Activated CD8-positive, alpha-beta memory T cell treated with anti-CD3 and anti-CD28 coated beads for 4 hours (primary cell): Measurements from ENCODE around the gene EPN2.
"Not testable (repeated sequence)": the region's sequence is repeated elsewhere in the genome, so short reads cannot be mapped to it uniquely, and the experiment has no call there.

Experiments used
- DNase-seq, 2 donors: peaks; one replicate each; pipeline ENCODE4 v3.0.0-alpha.2; 2020; ENCODE audit warnings: low read depth in 2 of 2

EPN2 gene

GRCh38 chr17:19237139-19237388 lies at the start of gene EPN2:
TSS of gene EPN2 (plus strand) at chr17:19237366. CDS start at chr17:19283120, 45,754 bp downstream.
- peak; percentile 20 to 26 for DNase-seq

- DNase-seq = not testable (repeated sequence)
These were observed 49.0 kb upstream of the EPN2 start for GRCh38 chr17:19187883-19188869.

DNA sequence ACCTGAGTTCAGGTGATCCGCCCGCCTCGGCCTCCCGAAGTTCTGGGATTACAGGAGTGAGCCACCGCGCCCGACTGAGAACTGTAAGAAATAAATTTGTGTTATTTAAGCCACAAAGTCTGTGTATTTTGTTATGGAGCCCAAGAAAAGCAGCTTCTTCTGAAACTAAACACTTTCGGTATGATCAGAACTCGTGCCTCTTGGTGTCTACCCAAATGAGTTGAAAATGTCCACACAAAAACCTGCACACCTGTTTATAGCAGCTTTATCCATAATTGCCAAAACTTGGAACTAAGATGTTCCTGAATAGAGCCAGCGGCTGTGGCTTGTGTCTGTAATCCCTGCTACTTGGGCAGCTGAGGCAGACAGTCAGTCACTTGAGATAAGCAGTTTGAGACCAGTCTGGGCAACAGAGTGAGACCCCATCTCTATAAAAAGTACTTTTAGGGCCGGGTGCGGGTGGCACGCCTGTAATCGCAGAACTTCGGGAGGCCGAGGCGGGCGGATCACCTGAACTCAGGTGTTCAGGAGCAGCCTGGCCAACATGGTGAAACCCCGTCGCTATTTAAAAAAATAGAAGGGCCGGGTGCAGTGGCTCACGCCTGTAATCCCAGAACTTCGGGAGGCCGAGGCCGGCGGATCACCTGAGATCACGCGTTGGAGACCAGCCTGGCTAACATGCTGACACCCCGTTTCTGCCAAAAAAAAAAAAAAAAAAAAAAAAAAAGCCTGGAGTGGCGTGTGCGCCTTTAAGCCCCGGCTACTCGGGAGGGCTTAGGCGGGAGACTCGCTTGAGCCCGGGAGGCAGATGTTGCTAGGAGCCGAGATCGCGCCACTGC lies 48.1 kb upstream of the EPN2 start:
- DNase-seq = not testable (repeated sequence)

- DNase-seq = not testable (repeated sequence)
These were observed 47.3 kb upstream of the EPN2 start for GRCh38 chr17:19189781-19190405.

GRCh38 chr17:19196382-19197204 lies 40.6 kb upstream of the EPN2 start:
- DNase-seq = not testable (repeated sequence)

GRCh38 chr17:19202448-19202847 lies 34.7 kb upstream of the EPN2 start:
- not testable (repeated sequence) for DNase-seq

GRCh38 chr17:19203429-19203828 lies 33.7 kb upstream of the EPN2 start:
- not testable (repeated sequence) for DNase-seq

DNA sequence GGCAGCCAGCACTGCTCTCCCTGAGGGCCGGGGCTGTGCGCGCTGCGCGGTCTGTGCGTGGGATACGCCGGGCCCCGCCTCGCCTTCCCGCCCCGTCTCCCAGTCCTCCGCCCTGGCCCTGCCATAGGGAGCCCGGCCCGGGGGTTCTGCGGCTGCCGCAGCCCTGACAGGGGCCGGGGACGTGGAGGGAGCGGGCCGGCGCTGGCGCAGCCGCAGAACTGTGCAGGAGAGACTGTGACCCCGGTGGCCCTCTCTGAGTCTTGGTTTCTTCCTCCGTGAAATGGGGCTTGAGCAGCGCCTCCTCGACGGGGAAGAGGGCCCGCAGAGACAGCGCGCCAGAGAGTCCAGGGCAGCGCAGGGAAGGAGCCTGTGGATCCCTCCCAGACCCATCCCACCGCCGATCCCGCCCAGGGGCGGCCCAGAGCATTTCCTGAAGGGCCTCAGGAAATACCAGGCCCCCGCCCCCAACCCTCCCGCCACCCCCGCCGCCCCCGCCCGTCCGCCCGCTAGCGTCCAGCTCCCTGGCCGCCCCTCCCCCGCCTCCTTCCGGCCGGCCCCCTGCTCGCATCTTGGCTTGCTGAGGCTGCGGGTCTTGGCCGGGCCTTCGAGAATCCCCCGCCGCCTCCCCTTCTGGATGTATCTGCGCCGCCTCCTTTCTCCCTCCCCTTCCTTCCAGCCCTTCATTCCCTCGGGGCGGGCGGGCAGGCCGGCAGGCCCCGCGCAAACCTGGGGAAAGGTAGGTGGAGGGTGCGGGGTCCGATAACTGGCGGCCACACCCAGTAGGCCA lies 21.9 kb upstream of the EPN2 start:
- DNase-seq = not testable (repeated sequence)

- DNase-seq = not testable (repeated sequence)
These were observed 20.8 kb upstream of the EPN2 start for GRCh38 chr17:19216148-19216926.

- not testable (repeated sequence) for DNase-seq
These were observed 18.3 kb upstream of the EPN2 start for GRCh38 chr17:19218914-19219313.

DNA sequence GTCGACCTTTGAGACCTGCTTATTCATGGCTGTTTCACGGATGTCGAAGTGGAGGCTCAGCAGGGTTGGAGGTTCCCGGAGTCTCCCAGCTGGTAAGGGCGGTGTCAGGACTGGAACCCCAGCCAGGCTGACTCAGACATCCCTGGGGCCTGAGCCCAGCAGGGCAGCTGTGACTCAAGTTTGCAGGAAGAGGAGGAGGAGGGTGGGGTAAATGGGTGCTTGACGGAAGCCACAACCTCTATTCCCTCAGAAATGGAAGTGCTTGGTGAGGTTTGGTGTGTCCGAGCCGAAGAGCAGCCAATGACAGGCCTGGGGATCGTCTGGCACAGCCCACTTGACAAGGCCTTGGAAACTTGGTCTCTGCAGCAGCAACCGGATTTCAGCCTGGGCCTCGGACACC lies 17.8 kb upstream of the EPN2 start:
- not testable (repeated sequence) for DNase-seq

DNA sequence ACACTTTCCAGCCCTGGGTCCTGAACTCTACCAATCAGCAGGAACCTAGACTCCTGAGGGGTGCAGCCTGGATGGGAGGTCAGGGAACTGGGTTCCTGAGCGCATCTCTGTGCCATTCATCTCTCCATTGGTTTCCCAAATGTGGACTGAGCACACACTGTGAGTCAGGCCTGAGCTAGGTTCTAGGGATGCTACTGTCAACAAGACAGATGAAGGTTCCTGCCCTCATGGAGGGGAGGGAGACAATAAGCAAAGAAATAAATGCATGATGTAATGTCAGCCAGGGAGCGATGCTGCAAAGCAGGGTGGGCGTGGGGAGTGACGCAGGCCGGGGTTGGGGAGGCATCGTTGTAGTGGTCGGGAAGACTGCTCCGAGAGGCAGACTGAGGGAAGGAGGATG lies 17.0 kb upstream of the EPN2 start:
- DNase-seq = not testable (repeated sequence)

DNA sequence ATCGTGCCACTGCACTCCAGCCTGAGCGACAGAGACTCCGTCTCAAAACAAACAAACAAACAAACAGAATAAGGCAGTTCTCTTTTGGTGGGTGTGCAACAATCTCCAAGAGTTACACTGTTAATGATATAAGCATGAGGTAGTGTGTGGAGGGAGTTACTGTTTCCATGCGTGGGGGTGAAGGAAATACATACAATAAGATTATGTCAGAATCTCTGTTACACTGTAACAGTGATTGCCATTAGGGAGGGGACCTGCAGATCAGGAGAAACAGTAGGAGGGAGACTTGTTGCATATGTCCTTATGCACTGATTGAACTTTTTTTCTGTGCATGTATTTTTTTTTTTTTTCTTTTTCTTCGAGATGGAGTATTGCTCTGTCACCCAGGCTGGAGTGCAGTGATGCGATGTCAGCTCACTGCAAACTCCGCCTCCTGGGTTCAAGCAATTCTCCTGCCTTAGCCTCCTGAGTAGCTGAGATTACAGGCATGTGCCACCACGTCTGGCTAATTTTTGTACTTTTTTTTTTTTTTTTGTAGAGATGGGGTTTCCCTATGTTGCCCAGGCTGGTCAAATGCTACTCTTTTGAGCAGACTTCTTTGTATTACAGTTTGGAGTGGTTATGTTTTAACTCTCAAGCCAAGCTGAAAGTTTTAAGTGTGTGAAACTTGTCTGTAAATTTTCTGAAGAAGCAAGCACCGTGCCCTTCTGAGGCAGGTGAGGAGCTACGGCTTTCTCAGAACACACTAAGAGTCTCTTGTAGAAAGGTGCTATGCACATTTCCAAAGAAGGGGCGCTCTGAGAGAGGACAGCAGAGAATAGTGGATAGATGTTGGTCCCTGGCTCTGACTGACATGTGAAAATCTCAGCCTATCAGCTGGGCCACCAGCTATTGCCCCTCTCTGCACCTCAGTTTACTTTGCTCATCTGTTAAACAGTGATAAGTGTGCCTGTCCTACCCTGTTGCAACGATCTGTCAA lies 10.3 kb upstream of the EPN2 start:
- not testable (repeated sequence) for DNase-seq

DNA sequence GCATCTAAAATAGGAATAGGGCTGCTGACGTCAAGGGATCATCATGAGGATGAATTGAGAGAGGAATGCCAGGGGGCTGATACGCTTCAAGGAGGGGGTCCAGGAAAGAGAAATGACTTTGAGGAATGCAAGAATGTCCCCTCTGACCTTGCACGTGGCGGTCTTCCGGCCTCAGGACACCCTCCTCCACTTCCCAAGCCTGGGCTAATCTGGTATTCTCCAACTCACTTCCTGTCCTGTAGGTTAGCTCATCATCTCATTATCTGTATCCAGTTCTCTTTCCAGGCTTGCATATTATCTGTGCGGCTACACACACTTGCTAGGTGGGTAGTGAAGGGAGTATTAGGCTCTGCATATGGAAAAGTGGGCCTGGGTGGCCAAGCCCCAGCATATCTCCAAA lies 2.5 kb upstream of the EPN2 start:
- not testable (repeated sequence) for DNase-seq

DNA sequence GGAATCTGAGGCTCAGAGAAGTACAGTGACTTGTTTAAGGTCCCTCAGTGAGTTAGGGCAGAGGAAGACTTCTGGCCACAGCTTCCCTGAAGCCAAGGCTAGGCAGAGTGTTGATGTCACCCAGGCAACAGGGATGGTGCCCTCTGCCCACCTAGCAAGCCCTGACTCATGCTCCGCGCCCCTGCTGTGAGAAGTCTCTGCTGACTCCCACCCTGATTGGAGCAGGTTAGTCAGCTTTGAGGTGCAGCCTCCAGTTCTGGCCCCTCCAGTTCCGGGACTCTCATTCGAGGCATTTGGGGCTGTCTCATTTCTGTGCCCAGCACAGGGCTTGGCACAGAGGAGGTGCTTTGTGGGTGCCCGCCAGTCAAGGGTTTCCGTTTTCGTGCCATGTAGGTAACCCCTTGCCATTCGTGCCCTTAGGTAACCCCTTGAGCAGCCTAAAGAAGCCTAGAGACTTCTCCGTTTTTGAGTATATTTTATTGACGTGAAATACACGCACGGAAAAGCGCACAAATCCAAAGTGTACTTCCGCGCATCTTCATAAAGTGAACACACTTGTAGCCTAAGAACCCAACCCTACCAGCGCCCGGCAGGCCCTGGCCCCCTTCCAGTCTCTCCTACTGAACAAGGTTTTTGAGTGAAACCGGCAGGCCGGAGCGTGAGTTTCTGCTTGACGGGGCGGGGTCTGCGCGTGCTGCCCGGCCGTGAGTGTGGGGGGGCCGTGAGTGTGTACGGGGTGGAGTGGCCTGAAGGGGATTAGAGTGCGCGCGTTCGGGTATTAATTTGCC lies 621 bp upstream of the EPN2 start:
- not testable (repeated sequence) for DNase-seq

DNA sequence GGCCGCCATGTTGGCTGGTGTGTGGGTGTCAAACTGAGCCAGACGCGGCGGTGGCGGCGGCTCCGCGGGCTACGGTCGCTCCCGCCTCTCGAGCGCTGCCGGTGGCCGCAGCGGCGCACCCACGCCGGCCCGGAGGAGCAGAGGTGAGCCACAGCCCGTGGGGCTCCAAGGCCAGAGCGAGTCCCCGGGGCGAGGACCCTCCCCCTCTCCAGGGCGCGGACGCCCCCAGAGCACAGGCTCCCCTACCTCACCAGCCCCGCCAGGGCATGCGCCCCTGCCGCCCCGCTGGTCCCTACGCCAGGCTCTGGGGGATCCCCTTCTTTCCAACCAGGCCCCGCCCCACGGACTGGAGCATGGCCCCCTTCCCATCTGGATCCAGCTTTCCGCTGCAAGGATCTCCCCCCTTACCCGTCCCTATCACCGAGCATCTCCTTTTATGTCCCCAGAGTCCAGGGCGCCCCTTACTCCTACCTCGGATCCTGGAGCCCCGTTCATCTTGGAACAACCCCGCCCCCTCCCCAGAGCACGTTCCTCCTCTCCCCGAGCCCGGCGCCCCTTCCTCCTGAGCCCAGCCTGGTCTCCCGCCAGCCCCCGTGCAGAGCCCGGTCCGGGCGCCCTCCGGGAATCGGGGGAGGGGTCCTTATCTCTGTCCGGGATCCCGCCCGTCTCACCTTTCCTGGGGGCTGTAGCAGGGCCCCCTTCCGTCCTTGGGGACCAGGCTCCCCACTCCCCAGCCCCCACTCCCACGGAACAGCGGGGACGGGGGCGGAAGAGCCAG lies 412 bp downstream of the EPN2 start:
- no peak for DNase-seq

- no peak for DNase-seq
These were observed 970 bp downstream of the EPN2 start for GRCh38 chr17:19238167-19238505.
